Loucy (cell line): ENCODE data around the gene CDADC1.

Source experiments
- H2AFZ ChIP-seq: fragments of 200-600 bp; sonication (generic); 2 replicates; pipeline ENCODE4 v1.6.0; 2016; ENCODE audit warnings: antibody characterized with exemption, mild to moderate bottlenecking, low read length, moderate library complexity
- H3F3A ChIP-seq: fragments of 200-600 bp; 2 replicates; pipeline ENCODE4 v1.6.0; 2016; ENCODE audit warnings: antibody characterized with exemption, low read depth, mild to moderate bottlenecking
- H3K27me3 ChIP-seq: fragments of 200-600 bp; sonication (generic); 2 replicates; pipeline ENCODE4 v1.6.1; 2014; ENCODE audit warnings: low read length, mild to moderate bottlenecking; ENCODE audit not compliant: insufficient read depth, poor library complexity, severe bottlenecking
- H3K36me3 ChIP-seq: fragments of 200-600 bp; sonication (generic); 2 replicates; pipeline ENCODE4 v1.6.1; 2016; ENCODE audit warnings: low read length; ENCODE audit not compliant: insufficient read depth
- H3K4me1 ChIP-seq: fragments of 200-600 bp; sonication (generic); 2 replicates; pipeline ENCODE4 v1.5.1; 2014; ENCODE audit warnings: low read length, mild to moderate bottlenecking; ENCODE audit not compliant: insufficient read depth, poor library complexity, severe bottlenecking
- H3K4me2 ChIP-seq: fragments of 200-600 bp; sonication (generic); 2 replicates; pipeline ENCODE4 v1.6.0; 2014; ENCODE audit warnings: antibody characterized with exemption, low read length, low read depth, mild to moderate bottlenecking; ENCODE audit not compliant: poor library complexity, severe bottlenecking
- H3K4me3 ChIP-seq: fragments of 200-600 bp; sonication (generic); 2 replicates; pipeline ENCODE4 v1.5.1; 2014; ENCODE audit warnings: low read length, mild to moderate bottlenecking, mixed read lengths; ENCODE audit not compliant: poor library complexity, severe bottlenecking
- H3K79me2 ChIP-seq: fragments of 200-600 bp; sonication (generic); 2 replicates; pipeline ENCODE4 v1.6.1; 2014; ENCODE audit warnings: low read length; ENCODE audit not compliant: insufficient read depth
- H3K9ac ChIP-seq: fragments of 200-600 bp; sonication (generic); 2 replicates; pipeline ENCODE4 v1.6.0; 2014; ENCODE audit warnings: mild to moderate bottlenecking, low read depth, low read length, moderate library complexity; ENCODE audit not compliant: poor library complexity, severe bottlenecking
- H3K9me2 ChIP-seq: fragments of 200-600 bp; sonication (generic); replicated peaks from 2 replicates; pipeline ENCODE4 v1.6.1; 2016; ENCODE audit warnings: low read depth, low read length, mixed read lengths
- H3K9me3 ChIP-seq: fragments of 200-600 bp; sonication (generic); 2 replicates; pipeline ENCODE4 v1.6.1; 2014; ENCODE audit warnings: mild to moderate bottlenecking, antibody characterized with exemption, low read length, low read depth; ENCODE audit not compliant: insufficient read depth
- H4K20me1 ChIP-seq: fragments of 200-600 bp; sonication (generic); 2 replicates; pipeline ENCODE4 v1.6.0; 2014; ENCODE audit warnings: antibody characterized with exemption, low read length, mild to moderate bottlenecking; ENCODE audit not compliant: insufficient read depth, poor library complexity, severe bottlenecking
- EZH2phosphoT487 ChIP-seq: fragments of 200-600 bp; IDR thresholded peaks from 2 replicates; pipeline ENCODE4 v1.6.1; 2018; ENCODE audit warnings: antibody characterized with exemption, mild to moderate bottlenecking, moderate library complexity, borderline replicate concordance
- TF ChIP-seq, protein P1 (sequence below): fragments of 200-600 bp; sonication (generic); conservative IDR thresholded peaks from 2 replicates; pipeline ENCODE4 v1.5.1; 2014; ENCODE audit warnings: mild to moderate bottlenecking, antibody characterized with exemption, low read length

CDADC1 gene

DNA sequence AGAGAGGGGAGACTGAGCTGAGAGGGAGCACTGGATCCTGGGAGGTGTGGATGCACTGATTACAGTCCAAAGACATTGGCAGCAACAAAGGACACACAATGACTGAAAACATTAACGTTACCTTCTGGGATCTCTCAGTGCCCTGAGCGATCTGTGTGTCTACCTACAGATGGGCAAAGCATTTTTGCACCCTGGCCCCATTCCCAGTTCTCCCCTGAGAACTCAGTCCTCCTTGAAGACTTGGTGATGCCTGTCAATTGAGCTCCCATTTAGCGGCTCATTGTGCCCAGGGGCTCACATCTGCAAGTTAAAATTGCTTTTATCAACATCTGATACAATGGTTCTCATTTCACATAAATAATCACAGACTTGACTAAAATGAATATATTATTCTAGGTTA lies 62.5 kb downstream of the CDADC1 start:
- no peaks in the 10 kb centered on the region for H3K4me1 ChIP-seq
- H4K20me1 ChIP-seq, result no peaks in the 10 kb centered on the region
- no peaks in the 10 kb centered on the region for H3K9me2 ChIP-seq
- no peak overlapping the region for H2AFZ ChIP-seq
- no peak overlapping the region for H3K4me2 ChIP-seq
- no peaks in the 10 kb centered on the region for H3K27me3 ChIP-seq
- H3K9me3 ChIP-seq, result no peaks in the 10 kb centered on the region
- H3K9ac ChIP-seq, result no peak overlapping the region
- H3K36me3 ChIP-seq, result no peaks in the 10 kb centered on the region
- no peaks in the 10 kb centered on the region for H3F3A ChIP-seq
- H3K4me3 ChIP-seq, result no peak overlapping the region
- H3K79me2 ChIP-seq, result no peaks in the 10 kb centered on the region
- no peak for TF ChIP-seq EZH2phosphoT487
- TF ChIP-seq, protein P1, sequence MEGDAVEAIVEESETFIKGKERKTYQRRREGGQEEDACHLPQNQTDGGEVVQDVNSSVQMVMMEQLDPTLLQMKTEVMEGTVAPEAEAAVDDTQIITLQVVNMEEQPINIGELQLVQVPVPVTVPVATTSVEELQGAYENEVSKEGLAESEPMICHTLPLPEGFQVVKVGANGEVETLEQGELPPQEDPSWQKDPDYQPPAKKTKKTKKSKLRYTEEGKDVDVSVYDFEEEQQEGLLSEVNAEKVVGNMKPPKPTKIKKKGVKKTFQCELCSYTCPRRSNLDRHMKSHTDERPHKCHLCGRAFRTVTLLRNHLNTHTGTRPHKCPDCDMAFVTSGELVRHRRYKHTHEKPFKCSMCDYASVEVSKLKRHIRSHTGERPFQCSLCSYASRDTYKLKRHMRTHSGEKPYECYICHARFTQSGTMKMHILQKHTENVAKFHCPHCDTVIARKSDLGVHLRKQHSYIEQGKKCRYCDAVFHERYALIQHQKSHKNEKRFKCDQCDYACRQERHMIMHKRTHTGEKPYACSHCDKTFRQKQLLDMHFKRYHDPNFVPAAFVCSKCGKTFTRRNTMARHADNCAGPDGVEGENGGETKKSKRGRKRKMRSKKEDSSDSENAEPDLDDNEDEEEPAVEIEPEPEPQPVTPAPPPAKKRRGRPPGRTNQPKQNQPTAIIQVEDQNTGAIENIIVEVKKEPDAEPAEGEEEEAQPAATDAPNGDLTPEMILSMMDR, result no peak

DNA sequence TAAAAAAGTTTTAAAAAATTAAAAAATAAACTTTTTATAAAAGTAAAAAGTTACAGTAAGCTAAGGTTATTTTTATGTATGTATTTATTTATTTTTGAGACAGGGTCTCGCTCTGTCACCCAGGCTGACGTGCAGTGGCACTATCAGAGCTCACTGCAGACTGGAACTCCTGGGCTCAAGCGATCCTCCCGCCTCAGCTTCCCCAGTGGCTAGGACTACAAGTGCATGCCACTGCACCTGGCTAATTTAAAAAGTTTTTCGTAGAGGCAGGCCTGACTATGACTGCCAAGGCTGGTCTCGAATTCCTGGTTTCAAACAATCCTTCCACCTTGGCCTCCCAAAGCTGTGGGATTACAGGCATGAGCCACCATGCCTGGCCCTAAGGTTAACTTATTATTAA lies 64.1 kb downstream of the CDADC1 start:
- Histone ChIP-seq H3K4me3 (no peak overlapping the region), H3K9me3 (no peaks in the 10 kb centered on the region), H3K4me1 (no peaks in the 10 kb centered on the region), H3K36me3 (no peaks in the 10 kb centered on the region), H3K9ac (no peak overlapping the region), H3F3A (no peaks in the 10 kb centered on the region), H2AFZ (no peak overlapping the region), H3K9me2 (no peaks in the 10 kb centered on the region), H3K4me2 (no peak overlapping the region), H3K27me3 (no peaks in the 10 kb centered on the region), H4K20me1 (no peaks in the 10 kb centered on the region), H3K79me2 (no peaks in the 10 kb centered on the region)
- TF ChIP-seq EZH2phosphoT487, result no peak
- TF ChIP-seq, protein P1, result no peak

DNA sequence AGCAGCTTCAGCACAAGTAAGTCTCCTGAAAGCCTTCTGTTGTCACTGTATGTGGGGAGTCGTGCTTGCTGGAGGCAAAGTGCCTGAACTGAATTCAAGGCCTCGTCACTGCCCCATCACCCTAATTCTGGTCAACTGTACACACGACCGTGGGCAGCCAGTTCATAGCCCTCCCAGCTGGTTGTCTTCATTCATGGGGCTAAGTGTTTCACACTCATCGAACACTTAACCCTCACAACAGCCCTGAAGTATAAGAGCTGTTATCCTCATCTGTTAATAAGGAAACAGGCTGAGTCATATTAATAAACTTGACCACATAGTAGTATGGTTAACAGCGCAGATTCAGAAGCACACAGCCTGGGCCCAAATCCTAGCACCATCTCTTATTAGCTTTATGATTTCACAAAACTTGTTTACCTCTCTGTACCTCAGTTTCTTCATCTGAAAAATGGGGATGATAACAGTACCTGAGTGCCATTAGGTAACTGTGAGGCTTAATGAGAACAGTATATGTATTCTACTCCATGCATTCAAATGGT lies 66.7 kb downstream of the CDADC1 start:
- Histone ChIP-seq H4K20me1 (no peaks in the 10 kb centered on the region), H3K9me3 (no peaks in the 10 kb centered on the region), H3K9ac (no peak overlapping the region), H3K9me2 (no peaks in the 10 kb centered on the region), H3K4me2 (no peak overlapping the region), H2AFZ (no peak overlapping the region), H3K27me3 (no peaks in the 10 kb centered on the region), H3F3A (no peaks in the 10 kb centered on the region), H3K79me2 (no peaks in the 10 kb centered on the region), H3K36me3 (no peaks in the 10 kb centered on the region), H3K4me3 (no peak overlapping the region), H3K4me1 (no peaks in the 10 kb centered on the region)
- TF ChIP-seq, protein P1, result no peak
- no peak for TF ChIP-seq EZH2phosphoT487
